HT1080 (cell line): ENCODE results near the gene TSC22D3. TPM values are rescaled to one million over a fixed set of nuclear protein-coding genes. Genes with fewer than 3 reads are reported as not detected.

Source experiments
- DNase-seq: peaks from one replicate; pipeline ENCODE4 v3.0.0-alpha.2; 2015; ENCODE audit warnings: low read depth
- total RNA-seq: library from RNA; depleted of rRNA; stranded (reverse); fragments of >200 nt; shearing (Covaris generic); gene quantifications from 2 replicates; pipeline ENCODE4 v1.2.3, GENCODE V29; 2014

TSC22D3 gene
- total RNA-seq, 1 experiment from 2014 or later: 5.4 TPM

- no peak for DNase-seq
These were observed 44.4 kb downstream of the TSC22D3 start for GRCh38 chrX:107730991-107731766.

DNA sequence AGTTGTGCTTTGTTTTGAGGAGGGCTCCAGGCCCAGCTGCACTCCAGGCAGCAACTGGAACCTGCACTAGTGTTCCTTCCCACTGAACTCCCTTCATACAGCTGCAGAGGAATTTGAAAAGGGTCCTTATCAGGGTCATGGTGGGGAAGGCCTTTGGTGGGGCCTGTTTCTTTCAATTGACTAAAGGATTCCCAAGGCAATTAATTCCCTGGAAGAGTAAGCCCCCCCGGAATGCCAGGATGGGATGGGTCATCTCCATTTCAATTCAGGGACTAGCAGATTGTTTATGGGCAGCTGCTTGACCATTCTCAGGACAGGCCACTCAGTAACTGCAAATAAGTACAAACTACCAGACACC is 45.3 kb downstream of the TSC22D3 start:
- no peak for DNase-seq

DNA sequence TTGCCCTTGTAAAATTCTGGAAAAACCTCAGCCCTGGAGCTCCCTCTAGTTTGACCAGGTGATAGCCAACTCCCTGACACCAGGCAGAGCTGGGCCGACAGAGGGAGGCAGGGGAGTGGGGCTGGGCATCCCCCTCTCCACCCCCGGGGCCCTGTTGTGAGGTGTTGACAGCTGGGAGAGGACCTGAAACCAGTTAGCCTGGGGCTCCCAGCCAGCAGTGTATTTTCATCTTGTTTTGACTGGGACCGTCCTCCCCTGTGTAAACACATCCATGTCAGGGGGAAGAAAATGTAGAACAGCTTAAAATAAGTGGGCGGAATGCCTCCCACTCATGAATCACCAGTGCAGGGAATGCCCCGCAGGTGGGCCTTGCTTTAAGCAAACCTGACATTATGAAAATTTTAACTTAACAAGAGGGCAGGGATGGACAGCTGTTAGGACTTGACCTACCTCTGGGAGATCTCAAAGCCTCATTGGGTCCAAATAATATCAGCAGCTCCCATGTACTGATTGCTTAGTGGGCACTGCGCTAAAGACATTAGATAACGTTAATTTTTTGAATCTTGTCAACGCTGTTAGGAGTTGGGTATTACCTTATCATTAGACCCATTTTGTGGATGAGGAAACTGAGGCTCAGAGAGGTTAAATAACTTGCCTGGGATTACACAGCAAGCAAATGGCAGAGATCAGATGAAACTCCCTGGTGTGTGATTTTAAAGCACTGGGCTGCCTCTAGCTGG is 45.9 kb downstream of the TSC22D3 start:
- no peak for DNase-seq

GRCh38 chrX:107728371-107729099 is 47.1 kb downstream of the TSC22D3 start:
- DNase-seq: no peak

DNA sequence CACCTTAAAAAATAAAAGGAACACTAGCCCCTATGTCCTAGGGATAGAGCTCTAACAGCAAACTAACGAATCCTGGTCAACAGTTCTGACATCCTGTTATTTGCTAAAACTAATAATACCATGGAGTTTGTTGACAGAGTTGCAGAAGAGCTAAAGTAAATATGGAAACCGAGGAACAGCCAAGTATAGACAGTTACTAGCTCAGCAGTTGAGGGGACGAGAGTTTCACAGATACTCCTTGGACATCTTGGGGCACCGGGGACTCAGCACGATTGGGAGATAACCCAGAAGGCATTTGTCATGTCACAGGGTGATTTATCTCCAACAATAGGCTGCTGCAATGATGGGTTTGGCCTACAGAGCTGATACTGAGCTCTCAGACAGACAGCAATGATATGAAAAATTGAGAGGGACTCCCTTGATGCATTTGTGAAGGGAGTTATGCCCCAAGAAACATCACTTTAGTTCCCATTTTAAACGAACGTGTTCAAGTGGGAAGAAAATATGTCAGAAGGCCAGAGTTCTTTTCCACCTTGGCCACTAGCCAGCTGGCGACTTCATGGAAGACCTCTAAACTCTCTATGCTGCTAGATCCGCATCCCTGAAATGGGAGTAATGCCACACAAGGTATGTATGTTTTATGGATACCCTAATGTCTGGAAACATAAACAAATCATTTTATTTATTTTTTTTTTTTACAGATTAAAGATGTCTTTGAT is 48.6 kb downstream of the TSC22D3 start:
- no peak for DNase-seq

DNA sequence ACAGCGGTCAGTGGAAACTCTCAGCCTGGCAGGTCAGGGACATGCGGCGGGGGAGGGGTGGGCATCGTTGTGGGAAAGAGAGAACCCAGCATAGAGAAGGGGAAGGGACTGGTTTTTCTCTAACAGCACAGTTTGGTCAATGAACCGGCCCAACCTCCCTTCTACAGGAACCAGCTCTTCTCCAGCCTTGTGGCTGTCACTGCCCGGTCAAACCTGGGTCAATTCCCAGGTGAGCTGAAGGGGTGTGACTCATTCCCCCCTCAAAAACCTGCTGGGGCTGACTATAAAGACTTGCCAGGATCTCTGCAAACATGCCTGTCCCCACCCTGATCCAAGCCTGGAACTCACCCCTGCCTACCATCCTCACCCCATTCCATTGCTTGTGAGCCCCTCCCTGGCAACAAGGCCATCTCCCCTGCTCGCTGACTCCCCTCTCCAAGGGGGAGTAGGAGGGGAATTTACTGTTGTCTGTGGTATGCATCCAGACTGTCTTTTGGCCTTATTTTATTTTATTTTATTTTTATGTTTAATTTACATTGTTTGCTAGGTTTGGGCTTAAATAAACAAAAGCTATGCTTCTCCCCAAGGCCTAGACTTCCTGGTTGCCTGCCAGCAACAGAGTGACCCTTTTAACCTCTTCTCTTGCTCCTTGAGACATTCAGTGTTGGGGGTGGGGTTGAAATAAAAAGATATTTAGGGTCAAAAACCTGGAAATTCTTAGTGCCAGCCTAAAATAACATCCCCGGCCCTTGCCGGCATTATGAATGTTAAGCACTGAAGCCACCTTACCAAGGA is 49.6 kb downstream of the TSC22D3 start:
- no peak for DNase-seq

DNA sequence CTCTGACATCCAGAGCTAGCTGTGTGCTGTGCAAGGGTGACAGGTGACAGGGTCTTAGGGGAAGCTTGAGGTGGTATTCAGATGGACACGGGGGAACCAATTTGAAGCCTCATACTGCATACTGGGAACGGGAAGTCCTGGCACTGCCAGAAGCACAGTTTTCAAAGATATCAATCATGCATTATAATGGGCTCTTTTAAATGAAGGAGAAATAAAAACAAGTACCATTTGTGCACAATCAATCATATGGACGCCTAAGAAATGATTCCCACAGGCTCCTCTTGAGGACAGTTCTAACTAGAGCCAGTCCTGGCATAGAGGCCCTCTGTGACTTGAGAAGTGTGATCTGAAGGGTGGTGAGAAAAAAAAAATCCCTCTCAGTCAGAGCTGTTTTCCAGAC is 50.9 kb downstream of the TSC22D3 start:
- no peak for DNase-seq

GRCh38 chrX:107723511-107723910 is 52.1 kb downstream of the TSC22D3 start:
- DNase-seq: no peak

- DNase-seq: no peak
These were observed 53.5 kb downstream of the TSC22D3 start for GRCh38 chrX:107721966-107722707.

DNA sequence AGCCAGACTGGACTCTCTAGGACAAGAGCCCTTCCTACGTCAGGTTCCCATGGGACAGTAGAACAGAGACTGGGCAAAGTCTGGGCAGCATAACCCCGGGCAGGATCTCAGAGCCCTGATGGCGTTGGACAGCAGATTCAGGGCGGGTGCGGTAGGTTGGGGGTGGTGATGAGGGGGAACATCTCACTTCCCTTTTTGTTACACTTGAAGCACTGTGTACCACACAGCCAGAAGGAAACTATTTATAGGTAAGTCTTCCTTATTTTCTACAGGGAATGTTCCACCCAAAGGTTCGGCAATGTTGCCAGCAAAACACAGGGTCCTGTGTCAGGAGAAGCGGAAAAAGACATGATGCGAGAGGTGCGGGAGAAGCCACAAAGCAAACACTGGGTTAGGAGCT is 54.3 kb downstream of the TSC22D3 start:
- DNase-seq: no peak

- DNase-seq: peak; percentile 69
These were observed 57.4 kb downstream of the TSC22D3 start for GRCh38 chrX:107718156-107718621.

GRCh38 chrX:107716816-107717700 is 58.5 kb downstream of the TSC22D3 start:
- DNase-seq: peak; percentile 76

DNA sequence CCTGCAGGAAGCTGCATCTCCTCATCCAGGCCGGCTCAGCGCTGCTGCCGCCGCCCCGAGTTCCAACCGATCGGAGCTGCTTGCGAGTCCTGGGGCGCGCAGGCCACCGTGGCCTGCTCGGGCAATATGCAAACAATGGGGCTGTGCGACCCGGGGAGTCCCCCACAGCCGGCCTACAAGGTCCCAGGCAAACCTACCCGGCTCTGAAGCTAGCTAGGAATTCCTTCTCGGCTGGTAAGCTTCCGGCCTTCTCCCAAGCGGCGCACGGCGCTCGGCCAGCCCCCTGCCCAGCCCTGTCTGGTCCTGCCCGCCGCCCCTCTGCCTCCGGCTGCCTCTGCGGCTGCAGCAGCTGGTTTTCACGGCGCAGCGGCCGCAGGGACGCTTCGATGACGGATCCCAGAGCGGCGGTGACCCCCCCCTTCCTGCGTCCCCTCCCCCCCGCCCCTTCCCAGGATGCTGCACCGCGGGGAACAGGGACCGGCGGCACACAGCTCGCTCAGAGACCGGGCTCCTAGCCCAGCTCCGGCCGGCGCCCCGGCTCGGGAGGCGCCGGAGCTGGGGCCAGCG is 59.4 kb downstream of the TSC22D3 start:
- DNase-seq: peak; percentile 11

DNA sequence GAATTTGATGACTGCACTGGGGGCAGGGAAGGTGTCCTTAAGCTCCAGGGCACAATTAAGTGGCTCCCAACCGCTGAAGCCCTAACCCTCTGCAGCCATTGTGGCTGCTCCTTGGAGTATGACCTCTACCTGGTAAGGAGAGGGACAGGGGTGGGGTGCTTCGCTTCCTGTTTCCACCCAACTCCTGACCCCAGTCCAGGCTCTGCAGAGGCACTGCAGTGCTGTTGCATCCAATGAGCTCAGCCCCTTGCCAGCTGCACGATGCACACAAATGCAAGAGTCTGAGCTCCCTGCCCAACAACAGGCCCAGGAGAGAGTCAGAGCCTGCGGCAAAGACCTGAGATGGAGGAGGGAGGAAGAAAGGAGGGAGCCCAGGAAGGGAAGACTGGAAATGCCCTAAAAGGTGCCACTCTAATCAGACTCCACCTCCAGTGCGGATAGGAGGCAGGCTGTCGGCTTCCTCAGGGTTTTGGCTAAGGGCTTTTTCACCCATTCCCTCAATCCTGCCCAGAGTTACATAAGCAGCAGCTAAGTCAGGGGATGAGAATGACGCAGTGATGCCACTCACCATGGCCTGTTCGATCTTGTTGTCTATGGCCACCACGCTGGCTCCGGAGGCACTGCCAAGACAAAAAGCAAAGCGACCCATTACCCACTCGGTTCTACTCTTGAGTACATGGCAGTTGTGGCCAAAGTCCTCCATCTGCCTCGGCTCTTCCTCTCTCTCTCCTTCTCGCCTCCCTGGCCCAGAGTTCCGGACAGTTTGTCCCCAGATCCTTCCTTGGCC is 60.1 kb downstream of the TSC22D3 start:
- DNase-seq: no peak

- DNase-seq: no peak
These were observed 61.2 kb downstream of the TSC22D3 start for GRCh38 chrX:107714206-107714891.

DNA sequence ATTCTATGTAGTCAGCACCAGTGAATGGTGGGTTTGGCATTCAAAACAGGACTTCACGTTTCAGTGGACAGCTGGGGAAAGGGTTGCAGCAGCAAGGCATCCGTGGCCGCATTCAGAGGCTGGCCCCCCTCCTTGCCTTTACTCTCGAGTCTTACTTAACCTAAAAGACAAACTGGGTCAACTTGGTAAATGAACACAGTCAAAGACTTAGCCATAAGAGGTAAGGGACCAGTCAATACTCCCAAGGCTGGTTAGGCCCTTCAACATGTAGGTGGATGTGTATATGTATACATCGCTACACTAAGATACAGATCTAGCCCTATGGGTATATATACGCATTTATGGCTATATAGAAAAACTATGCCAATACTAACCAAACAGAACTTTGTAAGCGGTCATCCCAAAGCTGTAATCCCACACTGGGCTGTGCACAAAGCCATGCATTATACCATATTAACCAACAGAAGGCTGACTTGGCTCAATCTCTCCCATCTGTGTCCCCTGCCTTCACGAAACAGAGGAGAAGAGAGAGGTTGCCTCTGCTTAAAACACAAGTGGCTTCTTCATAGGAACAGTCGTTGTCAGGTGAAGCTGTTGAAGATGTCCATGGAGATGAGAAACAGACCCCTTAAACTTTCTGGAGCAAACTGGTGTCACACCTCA is 61.9 kb downstream of the TSC22D3 start:
- no peak for DNase-seq

GRCh38 chrX:107713203-107713542 is 62.4 kb downstream of the TSC22D3 start:
- no peak for DNase-seq
